Bronchial epithelial cell (primary cell): ENCODE data around the gene NUP214. TPM values are rescaled to one million over a fixed set of nuclear protein-coding genes. Genes with fewer than 3 reads are reported as not detected.

Experiments
- DNase-seq: peaks from one replicate; pipeline ENCODE4 v3.0.0-alpha.2; 2010; ENCODE audit warnings: low read depth
- FAIRE-seq: peaks from 2 replicates; lab custom pipeline; 2011; peaks lifted over from hg19 to GRCh38; lab: Jason Lieb, UNC
- H3K27me3 ChIP-seq: 2 replicates; pipeline ENCODE4 v1.5.1; 2011; ENCODE audit warnings: low read length; ENCODE audit not compliant: control insufficient read depth, insufficient read depth
- H3K36me3 ChIP-seq: 2 replicates; pipeline ENCODE4 v1.5.1; 2011; ENCODE audit warnings: low read length; ENCODE audit not compliant: control insufficient read depth, insufficient read depth
- H3K4me3 ChIP-seq: 2 replicates; pipeline ENCODE4 v1.5.1; 2011; ENCODE audit warnings: mild to moderate bottlenecking, low read depth, low read length, control low read depth
- CTCF ChIP-seq: IDR thresholded peaks from 2 replicates; pipeline ENCODE4 v1.5.1; 2011; ENCODE audit warnings: mild to moderate bottlenecking, moderate library complexity, low read length, control low read depth, inconsistent platforms; ENCODE audit not compliant: insufficient read depth, severe bottlenecking
- total RNA-seq: library from RNA; depleted of rRNA; stranded (reverse); fragments of >200 nt; gene quantifications from 2 replicates; pipeline ENCODE4 v1.2.1, GENCODE V29; 2014

NUP214 gene
- total RNA-seq, 1 donor from 2014 or later, result 8.4 TPM

- Histone ChIP-seq H3K4me3 (no peak overlapping the region), H3K27me3 (no peaks in the 10 kb centered on the region), H3K36me3 (peaks cover 6% of the 10 kb centered on the region)
- no peak for DNase-seq
- TF ChIP-seq CTCF, result no peak
- no peak for FAIRE-seq
Observed at GRCh38 chr9:131226226-131226625, 100.8 kb downstream of the NUP214 start.

GRCh38 chr9:131227112-131227958 is 101.9 kb downstream of the NUP214 start:
- TF ChIP-seq CTCF, result no peak
- Histone ChIP-seq H3K36me3 (peaks cover 7% of the 10 kb centered on the region), H3K4me3 (no peak overlapping the region), H3K27me3 (no peaks in the 10 kb centered on the region)
- FAIRE-seq (no peak), DNase-seq (no peak)

GRCh38 chr9:131227959-131228460 is 102.6 kb downstream of the NUP214 start:
- FAIRE-seq (no peak), DNase-seq (no peak)
- Histone ChIP-seq H3K4me3 (no peak overlapping the region), H3K36me3 (peaks cover 8% of the 10 kb centered on the region), H3K27me3 (no peaks in the 10 kb centered on the region)
- TF ChIP-seq CTCF, result no peak

GRCh38 chr9:131228988-131229387 is 103.6 kb downstream of the NUP214 start:
- TF ChIP-seq CTCF, result no peak
- Histone ChIP-seq H3K4me3 (no peak overlapping the region), H3K27me3 (no peaks in the 10 kb centered on the region), H3K36me3 (peaks cover 11% of the 10 kb centered on the region)
- DNase-seq (no peak), FAIRE-seq (no peak)

GRCh38 chr9:131233556-131233955 is 108.2 kb downstream of the NUP214 start:
- no peak for FAIRE-seq

More at GRCh38 chr9:131233556-131233955, 108.2 kb downstream of the NUP214 start:
- Histone ChIP-seq H3K36me3 (peaks cover 12% of the 10 kb centered on the region), H3K4me3 (no peak overlapping the region), H3K27me3 (no peaks in the 10 kb centered on the region)
- no peak for DNase-seq
- no peak for TF ChIP-seq CTCF
